T-helper 2 cell treated with Interferon-gamma antibody and Interleukin-4, amounts not matched to agents 100 ng/mL and 5 ng/mL, for 36 hours (primary cell): ENCODE results near the gene ARHGDIG. TPM values are rescaled to one million over a fixed set of nuclear protein-coding genes. Genes with fewer than 3 reads are reported as not detected.

Experiments
- intact Hi-C: fragments of 100-400 bp; cut with micrococcal nuclease; formaldehyde crosslinking; loops from one replicate; pipeline ENCODE4 v1.15.1; 2023
- total RNA-seq: library from RNA; stranded (reverse); gene quantifications from 2 replicates; pipeline ENCODE4 v1.2.3, GENCODE V29; 2022

The ARHGDIG gene
- total RNA-seq, 1 donor from 2014 or later = not detected

GRCh38 chr16:279531-279930, 860 bp upstream of the ARHGDIG start:
- intact Hi-C loops = loop anchor here (2.0 kb wide), 1 partner anchor 45 kb away; the partner anchor contains the start of gene FAM234A

- intact Hi-C loops = no loop called here
These were observed 358 bp upstream of the ARHGDIG start for GRCh38 chr16:280005-280460.

GRCh38 chr16:280991-281659, 734 bp downstream of the ARHGDIG start:
- intact Hi-C loops = no loop called here

- intact Hi-C loops = no loop called here
These were observed 1.4 kb downstream of the ARHGDIG start for GRCh38 chr16:281660-282255.

GRCh38 chr16:282491-282890, 2.1 kb downstream of the ARHGDIG start:
- intact Hi-C loops = no loop called here

- intact Hi-C loops = no loop called here
These were observed 2.8 kb downstream of the ARHGDIG start, which contains the start of gene PDIA2 for GRCh38 chr16:283033-283805. Gene PDIA2, plus strand, starts transcription at chr16:283164. Its CDS starts 6 bp downstream, at chr16:283170.

GRCh38 chr16:284204-285120, 4.1 kb downstream of the ARHGDIG start:
- intact Hi-C loops = no loop called here

- intact Hi-C loops = no loop called here
These were observed 5.0 kb downstream of the ARHGDIG start for GRCh38 chr16:285146-286055.

GRCh38 chr16:286491-287297, 6.3 kb downstream of the ARHGDIG start:
- intact Hi-C loops = no loop called here

GRCh38 chr16:287298-287811, 7.0 kb downstream of the ARHGDIG start:
- intact Hi-C loops = no loop called here

GRCh38 chr16:287981-288920, 7.9 kb downstream of the ARHGDIG start:
- intact Hi-C loops = no loop called here

GRCh38 chr16:289395-289997, 9.1 kb downstream of the ARHGDIG start:
- intact Hi-C loops = no loop called here

- intact Hi-C loops = no loop called here
These were observed 9.8 kb downstream of the ARHGDIG start for GRCh38 chr16:290015-290680.

GRCh38 chr16:290681-291405, 10.5 kb downstream of the ARHGDIG start:
- intact Hi-C loops = no loop called here

GRCh38 chr16:291539-291938, 11.1 kb downstream of the ARHGDIG start:
- intact Hi-C loops = no loop called here
